K562 (cell line): ENCODE results near the gene CFL1. TPM values are rescaled to one million over a fixed set of nuclear protein-coding genes. Genes with fewer than 3 reads are reported as not detected.

Experiments used
- BRCA1 ChIP-seq, 2 experiments: fragments of 450-650 bp in 1 of 2; sonication (generic) in 1 of 2; formaldehyde crosslinking in 1 of 2; IDR thresholded peaks; 2 replicates each; pipeline versions ENCODE4 v1.5.0 to v1.6.1; 2017 to 2020; ENCODE audit warnings: mild to moderate bottlenecking in 1 of 2, missing genetic modification reagents in 1 of 2
- CEBPG ChIP-seq, 3 experiments: fragments of 200-800 bp in 1 of 3; sonication (Bioruptor generic) in 1 of 3; sonication (generic) in 1 of 3; formaldehyde crosslinking in 1 of 3; IDR thresholded peaks in 2 of 3; conservative IDR thresholded peaks in 1 of 3; 2 replicates each; pipeline versions ENCODE4 v1.6.1 to v1.8.0; 2016 to 2022; ENCODE audit warnings: missing compliant biosample characterization in 2 of 3, missing genetic modification characterization in 2 of 3, mild to moderate bottlenecking in 1 of 3, missing genetic modification reagents in 1 of 3
- CREBBP ChIP-seq: IDR thresholded peaks from one replicate; pipeline ENCODE4 v1.6.1; 2012; ENCODE audit warnings: low read depth, mild to moderate bottlenecking, control low read depth, inconsistent platforms, low read length
- FOXJ2 ChIP-seq: fragments of 200-800 bp; sonication (Bioruptor generic); IDR thresholded peaks from 2 replicates; pipeline ENCODE4 v1.6.1; 2016; ENCODE audit warnings: missing genetic modification characterization, missing compliant biosample characterization
- GTF3C2 ChIP-seq: IDR thresholded peaks from 3 replicates; pipeline ENCODE4 v1.6.1; 2011; ENCODE audit warnings: borderline replicate concordance, mild to moderate bottlenecking, moderate library complexity; ENCODE audit not compliant: insufficient read length; ENCODE audit errors: extremely low read depth
- KAT7 ChIP-seq: sonication (generic); formaldehyde crosslinking; IDR thresholded peaks from 2 replicates; pipeline ENCODE4 v1.8.0; 2022; ENCODE audit warnings: missing genetic modification reagents, mild to moderate bottlenecking, borderline replicate concordance
- LARP7 ChIP-seq: fragments of 450-650 bp; IDR thresholded peaks from 2 replicates; pipeline ENCODE4 v1.6.1; 2016
- MAFF ChIP-seq: IDR thresholded peaks from 2 replicates; pipeline ENCODE4 v1.6.1; 2012; ENCODE audit warnings: low read length, improper control_type of control experiment
- MAX ChIP-seq: sonication (generic); formaldehyde crosslinking; IDR thresholded peaks from 2 replicates; pipeline ENCODE4 v1.9.0; 2022; ENCODE audit warnings: mild to moderate bottlenecking, missing genetic modification reagents
- POLR2A ChIP-seq: fragments of 450-650 bp; conservative IDR thresholded peaks from 2 replicates; pipeline ENCODE4 v1.6.1; 2016
- PRDM10 ChIP-seq: fragments of 450-650 bp; IDR thresholded peaks from 2 replicates; pipeline ENCODE4 v1.6.1; 2018; ENCODE audit not compliant: partially characterized antibody
- RNF2 ChIP-seq: sonication (generic); IDR thresholded peaks from 2 replicates; pipeline ENCODE4 v1.6.1; 2016
- TCF7L2 ChIP-seq: fragments of 150-350 bp; IDR thresholded peaks from 2 replicates; pipeline ENCODE4 v1.6.1; 2016; ENCODE audit warnings: low read depth, mild to moderate bottlenecking, low read length, moderate library complexity
- TEAD4 ChIP-seq, 2 experiments: sonication (generic) in 1 of 2; formaldehyde crosslinking in 1 of 2; IDR thresholded peaks; 2 replicates each; pipeline versions ENCODE4 v1.6.1 to v1.8.0; 2012 to 2022; ENCODE audit warnings: borderline replicate concordance in 1 of 2, inconsistent platforms in 1 of 2, low read length in 1 of 2, mild to moderate bottlenecking in 1 of 2, missing genetic modification reagents in 1 of 2
- TSC22D4 ChIP-seq: fragments of 450-650 bp; IDR thresholded peaks from 2 replicates; pipeline ENCODE4 v1.6.1; 2016; ENCODE audit warnings: missing genetic modification characterization, missing biosample characterization, control low read depth
- ZNF175 ChIP-seq: fragments of 200-800 bp; sonication (Bioruptor generic); IDR thresholded peaks from 2 replicates; pipeline ENCODE4 v1.6.1; 2016; ENCODE audit warnings: low read depth, mild to moderate bottlenecking, missing genetic modification characterization, missing compliant biosample characterization
- ZNF395 ChIP-seq: fragments of 200-800 bp; sonication (Bioruptor generic); IDR thresholded peaks from 2 replicates; pipeline ENCODE4 v1.6.1; 2017; ENCODE audit warnings: missing genetic modification characterization, missing compliant biosample characterization
- ZNF551 ChIP-seq: fragments of 250-450 bp; sonication (Bioruptor Pico); IDR thresholded peaks from 2 replicates; pipeline ENCODE4 v1.5.0; 2021; ENCODE audit warnings: mild to moderate bottlenecking, moderate library complexity
- ZNF586 ChIP-seq: fragments of 450-650 bp; formaldehyde crosslinking; conservative IDR thresholded peaks from 2 replicates; pipeline ENCODE4 v1.4.0; 2020; ENCODE audit warnings: mild to moderate bottlenecking, moderate library complexity
- polyA plus RNA-seq, 8 experiments: library from polyadenylated mRNA; depleted of rRNA in 4 of 8; stranded (reverse) in 5 of 8; unstranded in 3 of 8; fragments of >200 nt; fragmentation: Nextera tagmentation in 2 of 8; fragmentation: Illumina TruSeq in 1 of 8; extraction: Ambion mirVana in 2 of 8; extraction: Trizol in 1 of 8; gene quantifications; 2 replicates each; pipeline versions ENCODE4 v1.2.1 to v1.2.3, GENCODE V29; 2011 to 2014; ENCODE audit warnings: inconsistent platforms in 1 of 8, missing spikeins in 1 of 8
- total RNA-seq, 7 experiments: library from RNA; depleted of rRNA in 6 of 7; stranded (reverse); fragments of >200 nt in 6 of 7; fragmentation: Illumina TruSeq in 2 of 7; extraction: Trizol in 2 of 7; gene quantifications; 2 replicates each; pipeline versions ENCODE4 v1.2.1 to v1.2.3, GENCODE V29; 2011 to 2021; ENCODE audit warnings: low replicate concordance in 1 of 7

Gene CFL1
- total and polyA plus RNA-seq, 9 of the 15 experiments (the other 6 are each of a cell fraction or from before 2014, with no cell fraction given), result 105 to 1,101 (median 859) TPM

GRCh38 chr11:65899356-65900124 lies 41.6 kb upstream of the CFL1 start (continued):
- TF ChIP-seq GTF3C2, result no peak
- TF ChIP-seq MAX (CRISPR knock-in tag), result peak; percentile 97
- peak; percentile 86 for TF ChIP-seq PRDM10
- TF ChIP-seq ZNF586, result no peak
- TF ChIP-seq CREBBP, result no peak
- peak; percentile 83; the same call in 1 of the 2 replicates for TF ChIP-seq ZNF395
- no peak for TF ChIP-seq TEAD4 (IDR thresholded peaks at IDR 0.05; ENCODE audit: low read length)
- no peak for TF ChIP-seq TEAD4 (CRISPR knock-in tag; IDR thresholded peaks at IDR 0.05; ENCODE audit: borderline replicate concordance)
- no peak for TF ChIP-seq CEBPG (CRISPR knock-in tag; IDR thresholded peaks at IDR 0.05)
- TF ChIP-seq CEBPG (tag; conservative IDR thresholded peaks at IDR 0.05 in 1 of 2, IDR thresholded peaks at IDR 0.05 in 1 of 2), result no peak
- TF ChIP-seq POLR2A, result peak; percentile 62
- peak; percentile 91 for TF ChIP-seq RNF2
- TF ChIP-seq MAFF, result peak; percentile 13; the same call in 1 of the 2 replicates
- TF ChIP-seq LARP7, result 0 out of 2 replicates have a peak, but pooled peaks have one; percentile 63
- no peak for TF ChIP-seq TSC22D4 (tag)
- TF ChIP-seq TCF7L2, result no peak
- TF ChIP-seq ZNF551 (CRISPR knock-in tag), result no peak
- no peak for TF ChIP-seq FOXJ2 (tag)
- TF ChIP-seq KAT7 (CRISPR knock-in tag), result peak; percentile 100
- no peak for TF ChIP-seq ZNF175 (CRISPR knock-in tag)
- TF ChIP-seq BRCA1 (IDR thresholded peaks at IDR 0.05), result no peak
- TF ChIP-seq BRCA1 (CRISPR knock-in tag; IDR thresholded peaks at IDR 0.05), result peak; percentile 74; the same call in 1 of the 2 replicates
